Left ventricle myocardium inferior (tissue), 1 donor: Measurements from ENCODE around the gene SPTBN2. TPM values are rescaled to one million over a fixed set of nuclear protein-coding genes. Genes with fewer than 3 reads are reported as not detected.

Experiments
- DNase-seq: peaks from one replicate; pipeline ENCODE4 v3.0.0-alpha.2; 2020
- H3K27ac ChIP-seq: fragments of 200-600 bp; replicated peaks from 2 replicates; pipeline ENCODE4 v1.8.0; 2021
- H3K27me3 ChIP-seq: fragments of 200-600 bp; 2 replicates; pipeline ENCODE4 v1.8.0; 2021; ENCODE audit warnings: low read depth
- H3K36me3 ChIP-seq: fragments of 200-600 bp; 2 replicates; pipeline ENCODE4 v1.8.0; 2021
- H3K4me1 ChIP-seq: fragments of 200-600 bp; 2 replicates; pipeline ENCODE4 v1.8.0; 2021
- H3K4me3 ChIP-seq: fragments of 200-600 bp; 2 replicates; pipeline ENCODE4 v1.8.0; 2021; ENCODE audit warnings: mild to moderate bottlenecking, moderate library complexity
- H3K9me3 ChIP-seq: fragments of 200-600 bp; replicated peaks from 2 replicates; pipeline ENCODE4 v1.8.0; 2021
- intact Hi-C: fragments of 100-400 bp; cut with micrococcal nuclease; formaldehyde crosslinking; loops from one replicate; pipeline ENCODE4 v1.11.0; 2022
- total RNA-seq: library from RNA; stranded (reverse); fragmentation: NEBNext Ultra II Directional; extraction: Animal tissue kit (Norgen Biotek cat#: 25700); gene quantifications from one replicate; pipeline ENCODE4 v1.2.1, GENCODE V29; 2021
- TF ChIP-seq, protein P1 (sequence below): fragments of 200-600 bp; IDR thresholded peaks from 2 replicates; pipeline ENCODE4 v1.8.0; 2021; ENCODE audit warnings: antibody characterized with exemption, mild to moderate bottlenecking, borderline replicate concordance
- donor health status: DM: no; HTN: yes; CAD: no; lungs with severe emphysema.

The SPTBN2 gene
- total RNA-seq, 1 donor from 2014 or later, result 0.77 TPM

DNA sequence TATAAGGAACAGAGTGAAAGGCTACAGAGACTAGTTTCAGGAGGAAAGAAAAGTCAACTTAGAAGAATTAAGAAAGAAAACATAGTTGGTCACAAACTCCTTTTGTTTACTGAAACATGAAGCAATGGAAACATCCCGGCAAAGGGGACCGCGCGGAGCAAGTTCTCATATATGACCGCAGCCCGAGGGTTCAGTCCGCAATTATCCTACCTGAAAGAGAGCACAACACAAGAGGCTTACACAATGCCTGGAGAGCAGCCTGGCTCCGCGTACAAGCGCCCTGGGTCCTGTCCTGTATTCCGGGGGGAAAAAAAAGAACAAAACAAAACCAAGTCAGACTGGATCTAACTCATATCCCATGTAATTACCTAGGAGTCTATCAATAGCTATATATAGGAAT is 63.6 kb downstream of the SPTBN2 start:
- no peak for DNase-seq
- TF ChIP-seq, protein P1, sequence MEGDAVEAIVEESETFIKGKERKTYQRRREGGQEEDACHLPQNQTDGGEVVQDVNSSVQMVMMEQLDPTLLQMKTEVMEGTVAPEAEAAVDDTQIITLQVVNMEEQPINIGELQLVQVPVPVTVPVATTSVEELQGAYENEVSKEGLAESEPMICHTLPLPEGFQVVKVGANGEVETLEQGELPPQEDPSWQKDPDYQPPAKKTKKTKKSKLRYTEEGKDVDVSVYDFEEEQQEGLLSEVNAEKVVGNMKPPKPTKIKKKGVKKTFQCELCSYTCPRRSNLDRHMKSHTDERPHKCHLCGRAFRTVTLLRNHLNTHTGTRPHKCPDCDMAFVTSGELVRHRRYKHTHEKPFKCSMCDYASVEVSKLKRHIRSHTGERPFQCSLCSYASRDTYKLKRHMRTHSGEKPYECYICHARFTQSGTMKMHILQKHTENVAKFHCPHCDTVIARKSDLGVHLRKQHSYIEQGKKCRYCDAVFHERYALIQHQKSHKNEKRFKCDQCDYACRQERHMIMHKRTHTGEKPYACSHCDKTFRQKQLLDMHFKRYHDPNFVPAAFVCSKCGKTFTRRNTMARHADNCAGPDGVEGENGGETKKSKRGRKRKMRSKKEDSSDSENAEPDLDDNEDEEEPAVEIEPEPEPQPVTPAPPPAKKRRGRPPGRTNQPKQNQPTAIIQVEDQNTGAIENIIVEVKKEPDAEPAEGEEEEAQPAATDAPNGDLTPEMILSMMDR, result no peak
- H3K27me3 ChIP-seq, result no peaks in the 10 kb centered on the region
- H3K4me3 ChIP-seq, result no peak overlapping the region
- no peaks in the 10 kb centered on the region for H3K9me3 ChIP-seq
- H3K4me1 ChIP-seq, result peaks cover 45% of the 10 kb centered on the region
- intact Hi-C loops, result no loop called here
- H3K36me3 ChIP-seq, result peaks cover 62% of the 10 kb centered on the region
- H3K27ac ChIP-seq, result no peak overlapping the region

DNA sequence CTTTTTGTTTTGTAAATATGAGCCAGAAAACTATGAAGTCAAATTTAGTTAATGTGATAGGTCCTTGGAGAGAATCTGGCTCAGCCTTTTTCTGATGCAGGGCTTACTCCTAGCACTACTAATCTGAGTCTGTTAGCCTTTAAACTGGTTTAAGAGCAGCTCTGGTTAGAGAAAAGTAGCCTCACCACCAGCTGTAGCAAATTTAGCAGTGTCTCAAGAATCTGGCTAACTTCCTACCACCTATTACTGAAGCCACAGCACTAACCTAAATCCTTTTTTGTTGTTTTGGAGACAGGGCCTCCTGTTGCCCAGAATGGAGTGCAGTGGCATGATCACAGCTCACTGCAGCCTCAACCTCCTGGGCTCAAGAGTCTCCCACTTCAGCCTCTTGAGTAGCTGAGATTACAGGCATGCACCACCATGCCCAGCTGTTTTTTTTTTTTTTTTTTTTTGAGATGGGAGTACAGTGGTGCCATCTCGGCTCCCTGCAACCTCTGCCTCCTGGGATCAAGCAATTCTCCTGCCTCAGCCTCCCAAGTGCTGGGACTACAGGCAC is 65.2 kb downstream of the SPTBN2 start:
- Histone ChIP-seq H3K4me1 (peaks cover 36% of the 10 kb centered on the region), H3K27ac (no peak overlapping the region), H3K4me3 (no peak overlapping the region), H3K27me3 (no peaks in the 10 kb centered on the region), H3K36me3 (peaks cover 69% of the 10 kb centered on the region), H3K9me3 (no peaks in the 10 kb centered on the region)
- intact Hi-C loops, result no loop called here
- DNase-seq, result no peak
- TF ChIP-seq, protein P1, result no peak

DNA sequence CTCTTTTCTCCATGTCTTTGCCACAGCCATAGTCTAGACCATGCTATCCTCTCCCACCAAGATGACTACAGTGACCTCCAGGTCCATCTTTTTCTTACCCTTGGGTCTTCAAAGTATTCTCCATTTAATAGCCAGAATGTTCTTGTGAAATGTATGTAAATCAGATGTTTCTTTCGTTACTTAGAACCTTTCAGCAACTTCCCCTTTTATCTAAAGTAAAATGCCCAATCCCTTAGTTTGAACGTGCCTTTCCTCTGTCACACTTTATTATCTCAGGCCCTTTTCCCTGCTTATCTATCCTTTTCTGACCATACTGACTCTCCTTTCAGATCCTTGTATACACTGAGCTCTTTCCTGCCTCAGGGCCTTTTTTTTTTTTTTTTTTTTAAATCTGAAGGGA is 69.3 kb downstream of the SPTBN2 start:
- Histone ChIP-seq H3K4me3 (no peak overlapping the region), H3K27ac (no peak overlapping the region), H3K4me1 (peaks cover 15% of the 10 kb centered on the region), H3K27me3 (no peaks in the 10 kb centered on the region), H3K9me3 (no peaks in the 10 kb centered on the region), H3K36me3 (peaks cover 50% of the 10 kb centered on the region)
- intact Hi-C loops, result no loop called here
- TF ChIP-seq, protein P1, result no peak
- DNase-seq, result no peak

DNA sequence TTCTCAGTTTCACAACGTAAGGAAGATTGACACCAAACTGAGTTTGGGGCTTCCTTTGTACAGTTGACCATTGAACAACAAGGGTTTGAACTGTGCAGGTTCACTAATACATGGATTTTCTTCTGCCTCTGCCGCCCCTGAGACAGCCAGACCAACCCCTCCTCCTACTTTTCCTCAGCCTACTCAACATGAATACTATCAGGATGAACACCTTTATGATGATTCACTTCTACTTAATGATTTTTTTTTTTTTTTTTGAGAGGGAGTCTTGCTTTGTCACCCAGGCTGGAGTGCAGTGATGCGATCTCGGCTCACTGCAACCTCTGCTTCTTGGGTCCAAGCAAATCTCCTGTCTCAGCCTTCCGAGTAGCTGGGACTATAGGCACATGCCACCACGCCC is 75.9 kb downstream of the SPTBN2 start:
- TF ChIP-seq, protein P1, result no peak
- Histone ChIP-seq H3K27me3 (no peaks in the 10 kb centered on the region), H3K27ac (no peak overlapping the region), H3K4me3 (no peak overlapping the region), H3K9me3 (no peaks in the 10 kb centered on the region), H3K4me1 (peaks cover 6% of the 10 kb centered on the region), H3K36me3 (peaks cover 32% of the 10 kb centered on the region)
- DNase-seq, result no peak
- intact Hi-C loops, result no loop called here

DNA sequence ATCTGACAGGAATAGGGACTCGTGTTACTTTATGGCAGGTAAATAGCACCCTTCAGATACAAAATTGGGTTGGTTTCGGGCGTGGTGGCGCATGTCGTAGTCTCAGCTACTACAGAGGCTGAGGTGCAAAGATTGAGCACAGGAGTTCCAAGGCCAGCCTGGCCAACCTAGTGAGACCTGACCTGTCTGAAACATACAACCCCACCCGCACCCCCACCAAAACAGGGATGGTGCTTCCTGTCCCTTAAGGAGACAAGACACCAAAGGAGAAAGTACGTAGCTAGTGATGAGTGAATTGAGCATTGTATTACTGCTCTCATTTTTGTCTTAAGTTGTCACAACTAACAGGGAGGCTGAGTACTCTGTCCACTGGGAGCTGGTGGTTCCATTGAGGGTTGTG is 76.4 kb downstream of the SPTBN2 start:
- TF ChIP-seq, protein P1, result no peak
- Histone ChIP-seq H3K36me3 (peaks cover 32% of the 10 kb centered on the region), H3K27me3 (no peaks in the 10 kb centered on the region), H3K4me3 (no peak overlapping the region), H3K27ac (no peak overlapping the region), H3K4me1 (peaks cover 9% of the 10 kb centered on the region), H3K9me3 (no peaks in the 10 kb centered on the region)
- intact Hi-C loops, result no loop called here
- no peak for DNase-seq

DNA sequence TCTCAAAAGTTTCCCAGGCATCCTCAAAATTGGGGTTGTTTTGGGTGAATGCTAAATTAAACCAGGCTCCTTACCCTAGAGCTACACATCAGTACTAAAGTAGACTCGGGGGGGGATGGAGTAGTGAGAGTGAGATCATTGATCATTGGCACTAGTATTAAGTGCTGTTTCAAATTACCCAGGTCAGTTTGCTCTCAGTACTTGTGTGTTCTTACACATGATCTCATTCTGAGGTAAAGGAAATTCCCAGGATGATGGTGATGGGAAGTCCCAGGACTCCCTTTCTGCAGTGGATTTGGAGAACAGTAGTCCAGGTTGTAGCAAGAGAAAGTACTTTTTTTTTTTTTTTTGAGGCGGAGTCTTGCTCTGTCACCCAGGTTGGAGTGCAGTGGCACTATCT is 78.0 kb downstream of the SPTBN2 start:
- TF ChIP-seq, protein P1, result no peak

More for the DNA sequence above, 78.0 kb downstream of the SPTBN2 start:
- no peaks in the 10 kb centered on the region for H3K27me3 ChIP-seq
- DNase-seq, result no peak
- peaks cover 41% of the 10 kb centered on the region for H3K36me3 ChIP-seq
- peaks cover 23% of the 10 kb centered on the region for H3K4me1 ChIP-seq
- no peaks in the 10 kb centered on the region for H3K9me3 ChIP-seq
- intact Hi-C loops, result no loop called here
- H3K27ac ChIP-seq, result no peak overlapping the region
- no peak overlapping the region for H3K4me3 ChIP-seq
